Frontal cortex (tissue), 4 donors: ENCODE data around the gene CST2. TPM values are rescaled to one million over a fixed set of nuclear protein-coding genes. Genes with fewer than 3 reads are reported as not detected.
"Not testable (repeated sequence)": the region's sequence is repeated elsewhere in the genome, so short reads cannot be mapped to it uniquely, and the experiment has no call there.

Source experiments
- DNase-seq, 2 donors: peaks; one replicate each; pipeline ENCODE4 v3.0.0; 2012; ENCODE audit warnings: low spot score in 2 of 2
- FAIRE-seq: peaks from 2 replicates; lab custom pipeline; 2012; peaks lifted over from hg19 to GRCh38; lab: Jason Lieb, UNC
- total RNA-seq: library from RNA; depleted of rRNA; stranded (reverse); fragments of >200 nt; gene quantifications from one replicate; pipeline ENCODE4 v1.2.3, GENCODE V29; 2014
- donor health status: control.
- donor health status: control.
- donor health status: control.

The CST2 gene
- not detected for total RNA-seq

- DNase-seq (no peak), FAIRE-seq (no peak)
Observed at GRCh38 chr20:23826541-23827021, at the start of gene CST2. TSS of gene CST2 (minus strand) at chr20:23826729. CDS start at chr20:23826660, 69 bp downstream.

- DNase-seq: no peak
- FAIRE-seq: no peak
Observed at GRCh38 chr20:23875606-23876237, 49.2 kb upstream of the CST2 start.

GRCh38 chr20:23874747-23875146 is 48.2 kb upstream of the CST2 start:
- FAIRE-seq (no peak), DNase-seq (peak in 1 of 2 donors; percentile 30)

- DNase-seq (no peak), FAIRE-seq (no peak)
Observed at GRCh38 chr20:23873370-23874015, 47.0 kb upstream of the CST2 start.

- no peak for FAIRE-seq
- DNase-seq: no peak
Observed at GRCh38 chr20:23872065-23872464, 45.5 kb upstream of the CST2 start.

GRCh38 chr20:23870461-23870860 is 43.9 kb upstream of the CST2 start:
- DNase-seq (no peak), FAIRE-seq (no peak)

GRCh38 chr20:23869520-23869919 is 43.0 kb upstream of the CST2 start:
- DNase-seq (peak in 1 of 2 donors; percentile 14), FAIRE-seq (no peak)

GRCh38 chr20:23868321-23868720 is 41.8 kb upstream of the CST2 start:
- FAIRE-seq (no peak), DNase-seq (no peak)

- peak; percentile 60 for FAIRE-seq
- no peak for DNase-seq
Observed at GRCh38 chr20:23867152-23867776, 40.7 kb upstream of the CST2 start.

GRCh38 chr20:23860771-23861170 is 34.2 kb upstream of the CST2 start:
- not testable (repeated sequence) for FAIRE-seq, DNase-seq

- DNase-seq (no peak), FAIRE-seq (no peak)
Observed at GRCh38 chr20:23857962-23858595, 31.6 kb upstream of the CST2 start.

GRCh38 chr20:23856736-23857135 is 30.2 kb upstream of the CST2 start:
- no peak for DNase-seq
- no peak for FAIRE-seq

- DNase-seq (no peak), FAIRE-seq (no peak)
Observed at GRCh38 chr20:23856226-23856625, 29.7 kb upstream of the CST2 start.

GRCh38 chr20:23841693-23842092 is 15.2 kb upstream of the CST2 start:
- no peak for FAIRE-seq
- no peak for DNase-seq

- DNase-seq (no peak), FAIRE-seq (no peak)
Observed at GRCh38 chr20:23835716-23836115, 9.2 kb upstream of the CST2 start.

GRCh38 chr20:23832775-23833513 is 6.4 kb upstream of the CST2 start:
- DNase-seq (no peak), FAIRE-seq (no peak)

- not testable (repeated sequence) for FAIRE-seq, DNase-seq
Observed at GRCh38 chr20:23831961-23832360, 5.4 kb upstream of the CST2 start.

GRCh38 chr20:23823621-23824324 is 2.8 kb downstream of the CST2 start:
- DNase-seq: no peak
- no peak for FAIRE-seq

GRCh38 chr20:23823111-23823510 is 3.4 kb downstream of the CST2 start:
- no peak for DNase-seq
- FAIRE-seq: no peak
